ENCODE measurements around the gene MGAT5B. TPM values are rescaled to one million over a fixed set of nuclear protein-coding genes. Genes with fewer than 3 reads are reported as not detected.
A peak's percentile ranks its signal among the peaks of the same experiment; 100 is the strongest.
"Not testable (repeated sequence)": the region's sequence is repeated elsewhere in the genome, so short reads cannot be mapped to it uniquely, and the experiment has no call there.

MGAT5B gene
- total and polyA plus RNA-seq, 4 donors: 0.28 to 0.67 (median 0.46) TPM

GRCh38 chr17:76969598-76970172, 101.5 kb downstream of the MGAT5B start:
- WGBS, 2 donors: 3 to 4% methylated on average over 12 to 13 of the region's 13 CpGs
- no peak for TF ChIP-seq CTCF (IDR thresholded peaks at IDR 0.05; ENCODE audit: control extremely low read depth, extremely low read depth)
- Histone ChIP-seq H3K36me3 (ENCODE audit: control insufficient read depth in 4 of 4, insufficient read depth in 4 of 4, low read length in 4 of 4) (no peaks in the 10 kb centered on the region), H3K9ac (ENCODE audit: insufficient read depth in 1 of 2, low read length in 2 of 2) (no peak overlapping the region), H3K27ac (ENCODE audit: low read depth in 1 of 2, low read length in 1 of 2) (no peak overlapping the region), H3K27me3 (ENCODE audit: control insufficient read depth in 3 of 3, insufficient read depth in 3 of 3, low read length in 2 of 3) (peaks cover 0 to 27% (median 5%) of the 10 kb centered on the region in 3 donors), H3K4me3 (no peak overlapping the region), H3K4me1 (ENCODE audit: control insufficient read depth in 5 of 5, insufficient read depth in 5 of 5, low read length in 5 of 5) (peaks cover 0 to 15% (median 9%) of the 10 kb centered on the region in 5 donors), H3K9me3 (ENCODE audit: control insufficient read depth in 4 of 4, insufficient read depth in 3 of 4, low read length in 3 of 4) (peaks cover 0 to 3% (median 0%) of the 10 kb centered on the region in 4 donors)
- DNase-seq (peak in 1 of 3 donors; percentile 45), ATAC-seq (ENCODE audit: insufficient read depth, low FRiP score) (no peak)

GRCh38 chr17:76970228-76970627, 102.0 kb downstream of the MGAT5B start:
- H3K27ac ChIP-seq (ENCODE audit: low read depth in 1 of 2, low read length in 1 of 2); H3K36me3 ChIP-seq (ENCODE audit: control insufficient read depth in 4 of 4, insufficient read depth in 4 of 4, low read length in 4 of 4); H3K4me3 ChIP-seq; DNase-seq; H3K9me3 ChIP-seq (ENCODE audit: control insufficient read depth in 4 of 4, insufficient read depth in 3 of 4, low read length in 3 of 4); H3K9ac ChIP-seq (ENCODE audit: insufficient read depth in 1 of 2, low read length in 2 of 2); ATAC-seq (ENCODE audit: insufficient read depth, low FRiP score): not testable (repeated sequence)
- H3K27me3 ChIP-seq (ENCODE audit: control insufficient read depth in 3 of 3, insufficient read depth in 3 of 3, low read length in 2 of 3): peaks cover 0 to 25% (median 5%) of the 10 kb centered on the region in 3 donors
- WGBS, 2 donors: 84 to 92% methylated on average over 5 of the region's 5 CpGs
- peaks cover 0 to 15% (median 9%) of the 10 kb centered on the region in 5 donors for H3K4me1 ChIP-seq (ENCODE audit: control insufficient read depth in 5 of 5, insufficient read depth in 5 of 5, low read length in 5 of 5)

- Histone ChIP-seq H3K36me3 (ENCODE audit: control insufficient read depth in 4 of 4, insufficient read depth in 4 of 4, low read length in 4 of 4) (no peaks in the 10 kb centered on the region), H3K27ac (ENCODE audit: low read depth in 1 of 2, low read length in 1 of 2) (no peak overlapping the region), H3K27me3 (ENCODE audit: control insufficient read depth in 3 of 3, insufficient read depth in 3 of 3, low read length in 2 of 3) (peaks cover 0 to 15% (median 5%) of the 10 kb centered on the region in 3 donors), H3K9ac (ENCODE audit: insufficient read depth in 1 of 2, low read length in 2 of 2) (no peak overlapping the region), H3K4me3 (no peak overlapping the region), H3K9me3 (ENCODE audit: control insufficient read depth in 4 of 4, insufficient read depth in 3 of 4, low read length in 3 of 4) (peaks cover 0 to 9% (median 0%) of the 10 kb centered on the region in 4 donors), H3K4me1 (ENCODE audit: control insufficient read depth in 5 of 5, insufficient read depth in 5 of 5, low read length in 5 of 5) (peaks cover 0 to 15% (median 9%) of the 10 kb centered on the region in 5 donors)
- DNase-seq (no peak), ATAC-seq (ENCODE audit: insufficient read depth, low FRiP score) (no peak)
- WGBS, 2 donors: 82 to 83% methylated on average over 6 of the region's 6 CpGs
- no peak for TF ChIP-seq CTCF (IDR thresholded peaks at IDR 0.05; ENCODE audit: control extremely low read depth, extremely low read depth)
Observed at GRCh38 chr17:76972046-76972641, 103.9 kb downstream of the MGAT5B start.

GRCh38 chr17:76973040-76973439, 104.8 kb downstream of the MGAT5B start:
- no peak overlapping the region for H3K9ac ChIP-seq (ENCODE audit: insufficient read depth in 1 of 2, low read length in 2 of 2)
- no peaks in the 10 kb centered on the region for H3K36me3 ChIP-seq (ENCODE audit: control insufficient read depth in 4 of 4, insufficient read depth in 4 of 4, low read length in 4 of 4)
- WGBS, 2 donors: 89 to 91% methylated on average over 8 of the region's 8 CpGs
- H3K4me1 ChIP-seq (ENCODE audit: control insufficient read depth in 5 of 5, insufficient read depth in 5 of 5, low read length in 5 of 5): peaks cover 0 to 15% (median 9%) of the 10 kb centered on the region in 5 donors
- ATAC-seq (ENCODE audit: insufficient read depth, low FRiP score) (no peak), DNase-seq (no peak)
- H3K9me3 ChIP-seq (ENCODE audit: control insufficient read depth in 4 of 4, insufficient read depth in 3 of 4, low read length in 3 of 4): peaks cover 0 to 15% (median 3%) of the 10 kb centered on the region in 4 donors
- no peak overlapping the region for H3K27ac ChIP-seq (ENCODE audit: low read depth in 1 of 2, low read length in 1 of 2)
- H3K27me3 ChIP-seq (ENCODE audit: control insufficient read depth in 3 of 3, insufficient read depth in 3 of 3, low read length in 2 of 3): peaks cover 0 to 8% (median 4%) of the 10 kb centered on the region in 3 donors
- H3K4me3 ChIP-seq: no peak overlapping the region
- TF ChIP-seq CTCF (IDR thresholded peaks at IDR 0.05; ENCODE audit: control extremely low read depth, extremely low read depth): no peak
